ENCODE measurements around the gene SLC15A4.
"Not testable (repeated sequence)": the region's sequence is repeated elsewhere in the genome, so short reads cannot be mapped to it uniquely, and the experiment has no call there.

- TF ChIP-seq POLR2AphosphoS5, POLR2A (IDR thresholded peaks at IDR 0.05): not testable (repeated sequence)
Measured at GRCh38 chr12:128849806-128850205, 26.0 kb upstream of the SLC15A4 start.

Measured in spleen (tissue), 3 donors.